MCF 10A (cell line): ENCODE results near the gene ZFC3H1. TPM values are rescaled to one million over a fixed set of nuclear protein-coding genes. Genes with fewer than 3 reads are reported as not detected.

Experiments used
- BruUV-seq: library from RNA; stranded (reverse); fragments of 400-500 nt; replicated peaks from 2 replicates; lab custom pipeline; 2021; lab: Mats Ljungman, UMichigan
- CTCF ChIA-PET: fragments of 300-600 bp; sonication (Branson Sonifier 250); formaldehyde crosslinking; extraction: SDS; loops from one replicate; lab custom pipeline; 2021; ENCODE audit warnings: antibody characterized with exemption, inconsistent platforms; lab: Yijun Ruan, JAX
- POLR2A ChIA-PET: fragments of 300-600, 350-650 bp; sonication (Branson Sonifier 250); formaldehyde crosslinking; extraction: SDS; loops from one replicate; lab custom pipeline; 2020; ENCODE audit warnings: antibody characterized with exemption, inconsistent platforms; lab: Yijun Ruan, JAX
- DNase-seq: peaks from one replicate; pipeline ENCODE4 v3.0.0-alpha.2; 2018; ENCODE audit not compliant: unreplicated experiment
- H3K27ac Mint-ChIP-seq: one replicate; pipeline ENCODE4 v1.8.0; 2022; ENCODE audit warnings: mild to moderate bottlenecking, low read depth, mixed read lengths; ENCODE audit not compliant: unreplicated experiment
- H3K27me3 Mint-ChIP-seq: one replicate; pipeline ENCODE4 v1.8.0; 2022; ENCODE audit warnings: mixed read lengths; ENCODE audit not compliant: insufficient read depth, unreplicated experiment
- H3K36me3 Mint-ChIP-seq: one replicate; pipeline ENCODE4 v1.8.0; 2022; ENCODE audit warnings: mild to moderate bottlenecking, moderate library complexity, mixed read lengths; ENCODE audit not compliant: insufficient read depth, unreplicated experiment
- H3K4me1 Mint-ChIP-seq: one replicate; pipeline ENCODE4 v1.8.0; 2022; ENCODE audit warnings: mixed read lengths; ENCODE audit not compliant: insufficient read depth, unreplicated experiment
- H3K4me3 Mint-ChIP-seq: one replicate; pipeline ENCODE4 v1.8.0; 2022; ENCODE audit warnings: mild to moderate bottlenecking, moderate library complexity, mixed read lengths; ENCODE audit not compliant: unreplicated experiment
- H3K9me3 Mint-ChIP-seq: one replicate; pipeline ENCODE4 v1.8.0; 2022; ENCODE audit warnings: mixed read lengths; ENCODE audit not compliant: unreplicated experiment
- CTCF ChIP-seq: fragments of 200-600 bp; IDR thresholded peaks from one replicate; pipeline ENCODE4 v1.8.0; 2022; ENCODE audit warnings: antibody characterized with exemption, mild to moderate bottlenecking; ENCODE audit not compliant: unreplicated experiment
- intact Hi-C: fragments of 100-400 bp; cut with micrococcal nuclease; formaldehyde crosslinking; loops from 2 replicates; pipeline ENCODE4 v1.14.1; 2022
- total RNA-seq: library from RNA; stranded (reverse); gene quantifications from 2 replicates; pipeline ENCODE4 v1.2.3, GENCODE V29; 2022

The ZFC3H1 gene
- total RNA-seq, 1 experiment from 2014 or later = 55.3 TPM

DNA sequence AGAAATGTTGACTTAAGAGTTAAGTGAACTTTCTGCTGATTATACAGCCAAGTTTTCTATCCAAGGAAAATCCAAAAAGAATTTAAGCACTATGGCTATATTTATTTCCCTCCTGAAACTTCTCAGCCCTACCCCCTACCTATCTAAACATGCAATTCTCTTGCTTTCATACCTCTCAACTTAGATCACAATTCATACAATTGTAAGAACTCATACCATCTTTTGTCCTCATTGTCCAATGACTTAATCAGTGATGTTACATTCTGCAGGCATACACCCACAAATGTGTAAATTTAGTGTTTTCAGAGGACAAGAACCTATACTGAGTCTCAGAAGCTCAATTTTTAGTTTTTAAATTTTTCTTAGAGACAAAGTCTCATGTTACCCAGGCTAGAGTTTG is 62.1 kb downstream of the ZFC3H1 start:
- ChIA-PET POLR2A (interaction anchor here (0.6 to 1.0 kb wide), 3 partner anchors 12 to 110 kb away, joined by 3 read pairs; no protein-coding TSS in a partner anchor), CTCF (interaction anchor here (0.5 to 1.8 kb wide), 2 partner anchors 186 to 293 kb away, joined by 3 to 7 read pairs; no protein-coding TSS in a partner anchor)
- H3K4me1 Mint-ChIP-seq = no peaks in the 10 kb centered on the region
- H3K36me3 Mint-ChIP-seq = peaks cover 15% of the 10 kb centered on the region
- no TSS peak for BruUV-seq
- H3K27ac Mint-ChIP-seq = no peak overlapping the region
- TF ChIP-seq CTCF = no peak
- H3K4me3 Mint-ChIP-seq = no peak overlapping the region
- H3K9me3 Mint-ChIP-seq = no peaks in the 10 kb centered on the region
- no peaks in the 10 kb centered on the region for H3K27me3 Mint-ChIP-seq
- intact Hi-C loops = no loop called here
- DNase-seq = no peak

DNA sequence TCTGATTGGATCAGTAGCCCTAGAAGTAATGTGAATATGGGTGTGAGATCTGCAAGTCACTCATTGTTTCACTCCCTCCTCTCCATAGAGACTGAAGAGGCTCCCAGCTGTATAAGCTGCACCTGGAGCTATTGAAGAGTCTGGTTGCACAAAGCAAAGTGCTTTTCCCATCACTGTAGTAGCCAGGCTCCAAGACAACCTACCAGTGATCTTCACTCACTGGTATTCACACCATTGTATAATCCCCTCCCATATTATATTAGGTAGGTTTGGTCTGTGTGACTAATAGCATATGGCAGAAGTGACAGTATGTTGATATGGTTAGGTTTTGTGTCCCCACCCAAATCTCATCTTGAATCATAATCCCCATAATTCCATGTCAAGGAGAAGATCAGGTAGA is 64.4 kb downstream of the ZFC3H1 start:
- intact Hi-C loops = no loop called here
- Mint-ChIP-seq H3K4me1 (no peaks in the 10 kb centered on the region), H3K36me3 (no peaks in the 10 kb centered on the region), H3K9me3 (no peaks in the 10 kb centered on the region), H3K27ac (no peak overlapping the region), H3K4me3 (no peak overlapping the region), H3K27me3 (no peaks in the 10 kb centered on the region)
- TF ChIP-seq CTCF = no peak
- ChIA-PET POLR2A (no interaction called here), CTCF (interaction anchor here (1.0 kb wide), 1 partner anchor 184 kb away, joined by 3 read pairs; no protein-coding TSS in a partner anchor)
- DNase-seq = no peak
- no TSS peak for BruUV-seq

GRCh38 chr12:71594214-71594948 is 69.3 kb downstream of the ZFC3H1 start:
- H3K27ac Mint-ChIP-seq = no peak overlapping the region
- CTCF ChIA-PET = interaction anchor here (0.7 to 1.1 kb wide), 3 partner anchors 13 to 186 kb away, joined by 3 to 6 read pairs (median 3); no protein-coding TSS in a partner anchor
- BruUV-seq = no TSS peak
- no peaks in the 10 kb centered on the region for H3K27me3 Mint-ChIP-seq
- no peak for TF ChIP-seq CTCF
- H3K36me3 Mint-ChIP-seq = no peaks in the 10 kb centered on the region
- intact Hi-C loops = no loop called here
- no peak overlapping the region for H3K4me3 Mint-ChIP-seq
- H3K9me3 Mint-ChIP-seq = no peaks in the 10 kb centered on the region
- DNase-seq = no peak
- POLR2A ChIA-PET = no interaction called here
- H3K4me1 Mint-ChIP-seq = no peaks in the 10 kb centered on the region

DNA sequence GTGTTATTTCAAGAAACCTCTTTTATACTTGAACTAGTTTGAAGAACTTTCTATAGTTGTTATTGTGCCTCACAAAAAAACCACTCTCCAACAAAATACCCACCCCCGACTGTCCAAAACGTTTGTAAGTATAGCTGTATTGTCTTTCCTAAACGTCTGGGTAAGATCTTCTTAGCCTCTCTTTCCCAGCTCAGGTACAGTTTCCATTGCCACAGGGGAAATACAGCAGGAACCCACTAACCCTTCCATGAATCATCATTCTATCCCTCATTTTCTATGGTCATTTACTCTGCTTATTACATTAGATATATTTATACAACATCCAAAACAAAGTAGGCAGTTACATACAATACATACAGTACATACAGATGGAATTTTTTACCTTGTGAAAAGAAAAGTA is 70.8 kb downstream of the ZFC3H1 start:
- Mint-ChIP-seq H3K36me3 (no peaks in the 10 kb centered on the region), H3K9me3 (no peaks in the 10 kb centered on the region), H3K4me3 (no peak overlapping the region), H3K4me1 (no peaks in the 10 kb centered on the region), H3K27ac (no peak overlapping the region), H3K27me3 (no peaks in the 10 kb centered on the region)
- CTCF ChIA-PET = no interaction called here
- POLR2A ChIA-PET = no interaction called here
- DNase-seq = no peak
- no peak for TF ChIP-seq CTCF
- intact Hi-C loops = no loop called here
- no TSS peak for BruUV-seq
